SU-DHL-6 (cell line): ENCODE measurements around the gene PPP6R2.

Source experiments
- H2AFZ ChIP-seq: fragments of 200-600 bp; sonication (generic); 2 replicates; pipeline ENCODE4 v1.6.1; 2014; ENCODE audit warnings: low read depth, mild to moderate bottlenecking, moderate library complexity, mixed read lengths, antibody characterized with exemption, low read length; ENCODE audit not compliant: severe bottlenecking
- H3F3A ChIP-seq: fragments of 200-600 bp; shearing (Covaris generic); 2 replicates; pipeline ENCODE4 v1.6.0; 2016; ENCODE audit warnings: antibody characterized with exemption, mild to moderate bottlenecking; ENCODE audit not compliant: insufficient read depth
- H3K27ac ChIP-seq: fragments of 200-600 bp; sonication (generic); 2 replicates; pipeline ENCODE4 v1.5.1; 2016; ENCODE audit warnings: low read depth, mild to moderate bottlenecking, low read length, moderate library complexity, mixed read lengths
- H3K27me3 ChIP-seq: fragments of 200-600 bp; sonication (generic), shearing (Covaris generic); 2 replicates; pipeline ENCODE4 v1.6.0; 2014; ENCODE audit warnings: mild to moderate bottlenecking, low read length
- H3K36me3 ChIP-seq: fragments of 200-600 bp; sonication (generic); 2 replicates; pipeline ENCODE4 v1.6.1; 2014; ENCODE audit warnings: mild to moderate bottlenecking, low read length, mixed read lengths
- H3K4me2 ChIP-seq: fragments of 300-600, 200-600 bp; shearing (Covaris generic), sonication (generic); 2 replicates; pipeline ENCODE4 v1.6.0; 2014; ENCODE audit warnings: low read length, low read depth, mild to moderate bottlenecking; ENCODE audit not compliant: poor library complexity, severe bottlenecking
- H3K4me3 ChIP-seq: fragments of 200-600 bp; sonication (generic); 2 replicates; pipeline ENCODE4 v1.5.1; 2014; ENCODE audit warnings: antibody characterized with exemption, low read length, mild to moderate bottlenecking, mixed read lengths; ENCODE audit not compliant: insufficient read depth, poor library complexity, severe bottlenecking
- H3K79me2 ChIP-seq: fragments of 200-600 bp; sonication (generic); 2 replicates; pipeline ENCODE4 v1.6.1; 2014; ENCODE audit warnings: mild to moderate bottlenecking, low read length, moderate library complexity; ENCODE audit not compliant: insufficient read depth
- H3K9ac ChIP-seq: fragments of 200-600 bp; sonication (generic); 2 replicates; pipeline ENCODE4 v1.7.0; 2014; ENCODE audit warnings: mild to moderate bottlenecking, low read length
- H3K9me2 ChIP-seq: fragments of 200-600 bp; sonication (generic); replicated peaks from 2 replicates; pipeline ENCODE4 v1.6.1; 2014; ENCODE audit warnings: low read length; ENCODE audit not compliant: insufficient read depth
- H3K9me3 ChIP-seq: fragments of 200-600 bp; sonication (generic); 2 replicates; pipeline ENCODE4 v1.6.1; 2014; ENCODE audit warnings: low read length, mixed read lengths; ENCODE audit not compliant: insufficient read depth
- H4K20me1 ChIP-seq: fragments of 200-600 bp; sonication (generic); 2 replicates; pipeline ENCODE4 v1.6.1; 2014; ENCODE audit warnings: low read depth, mild to moderate bottlenecking, antibody characterized with exemption, low read length, moderate library complexity, mixed read lengths
- EZH2phosphoT487 ChIP-seq: fragments of 200-600 bp; sonication (generic), shearing (Covaris generic); conservative IDR thresholded peaks from 2 replicates; pipeline ENCODE4 v1.6.1; 2018; ENCODE audit warnings: mild to moderate bottlenecking, antibody characterized with exemption, low read length, moderate library complexity, mixed read lengths
- TF ChIP-seq, protein P1 (sequence below): fragments of 200-600 bp; sonication (generic); IDR thresholded peaks from one replicate; pipeline ENCODE4 v1.5.1; 2017; ENCODE audit warnings: antibody characterized with exemption, mild to moderate bottlenecking, low read length, moderate library complexity; ENCODE audit not compliant: insufficient read depth, poor library complexity, severe bottlenecking

Gene PPP6R2

DNA sequence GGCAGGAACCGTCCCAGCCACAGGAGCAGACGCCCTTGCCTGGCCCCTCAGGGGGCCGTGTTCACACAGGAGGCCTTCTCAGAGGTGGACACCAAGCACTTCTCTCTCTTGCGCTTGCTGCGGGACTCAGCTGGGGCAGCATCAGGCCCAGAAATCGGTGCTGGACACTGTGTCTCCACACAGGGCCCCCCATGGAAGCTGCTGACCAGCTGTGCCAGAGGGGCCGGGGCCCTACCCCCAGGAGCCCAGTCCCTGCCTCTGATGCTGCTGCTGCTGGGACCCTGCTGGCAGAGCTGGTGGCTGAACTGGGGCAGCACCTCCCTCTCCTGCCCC lies 39.6 kb upstream of the PPP6R2 start:
- Histone ChIP-seq H3K4me3 (peak overlapping the region; percentile 18), H4K20me1 (no peaks in the 10 kb centered on the region), H3K79me2 (no peaks in the 10 kb centered on the region; the same call in 1 of the 2 replicates), H3K9me2 (no peaks in the 10 kb centered on the region), H3F3A (peaks cover 42% of the 10 kb centered on the region), H3K4me2 (peak overlapping the region; percentile 54), H3K36me3 (no peaks in the 10 kb centered on the region), H2AFZ (no peak overlapping the region), H3K9ac (peak overlapping the region; percentile 65), H3K9me3 (no peaks in the 10 kb centered on the region), H3K27ac (peak overlapping the region; percentile 97), H3K27me3 (no peaks in the 10 kb centered on the region)
- TF ChIP-seq, protein P1, sequence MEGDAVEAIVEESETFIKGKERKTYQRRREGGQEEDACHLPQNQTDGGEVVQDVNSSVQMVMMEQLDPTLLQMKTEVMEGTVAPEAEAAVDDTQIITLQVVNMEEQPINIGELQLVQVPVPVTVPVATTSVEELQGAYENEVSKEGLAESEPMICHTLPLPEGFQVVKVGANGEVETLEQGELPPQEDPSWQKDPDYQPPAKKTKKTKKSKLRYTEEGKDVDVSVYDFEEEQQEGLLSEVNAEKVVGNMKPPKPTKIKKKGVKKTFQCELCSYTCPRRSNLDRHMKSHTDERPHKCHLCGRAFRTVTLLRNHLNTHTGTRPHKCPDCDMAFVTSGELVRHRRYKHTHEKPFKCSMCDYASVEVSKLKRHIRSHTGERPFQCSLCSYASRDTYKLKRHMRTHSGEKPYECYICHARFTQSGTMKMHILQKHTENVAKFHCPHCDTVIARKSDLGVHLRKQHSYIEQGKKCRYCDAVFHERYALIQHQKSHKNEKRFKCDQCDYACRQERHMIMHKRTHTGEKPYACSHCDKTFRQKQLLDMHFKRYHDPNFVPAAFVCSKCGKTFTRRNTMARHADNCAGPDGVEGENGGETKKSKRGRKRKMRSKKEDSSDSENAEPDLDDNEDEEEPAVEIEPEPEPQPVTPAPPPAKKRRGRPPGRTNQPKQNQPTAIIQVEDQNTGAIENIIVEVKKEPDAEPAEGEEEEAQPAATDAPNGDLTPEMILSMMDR, result no peak
- no peak for TF ChIP-seq EZH2phosphoT487

- Histone ChIP-seq H4K20me1 (no peaks in the 10 kb centered on the region), H3K9ac (peak overlapping the region; percentile 65), H3K27me3 (no peaks in the 10 kb centered on the region), H3K4me3 (peak overlapping the region; percentile 18), H3K27ac (peak overlapping the region; percentile 97), H3K79me2 (no peaks in the 10 kb centered on the region), H3K9me3 (no peaks in the 10 kb centered on the region), H3K36me3 (no peaks in the 10 kb centered on the region), H3F3A (peaks cover 46% of the 10 kb centered on the region), H2AFZ (no peak overlapping the region), H3K4me2 (peak overlapping the region; percentile 54), H3K9me2 (no peaks in the 10 kb centered on the region)
- TF ChIP-seq, protein P1, result no peak
- TF ChIP-seq EZH2phosphoT487, result no peak
Measured at GRCh38 chr22:50303848-50304527, 39.1 kb upstream of the PPP6R2 start.

DNA sequence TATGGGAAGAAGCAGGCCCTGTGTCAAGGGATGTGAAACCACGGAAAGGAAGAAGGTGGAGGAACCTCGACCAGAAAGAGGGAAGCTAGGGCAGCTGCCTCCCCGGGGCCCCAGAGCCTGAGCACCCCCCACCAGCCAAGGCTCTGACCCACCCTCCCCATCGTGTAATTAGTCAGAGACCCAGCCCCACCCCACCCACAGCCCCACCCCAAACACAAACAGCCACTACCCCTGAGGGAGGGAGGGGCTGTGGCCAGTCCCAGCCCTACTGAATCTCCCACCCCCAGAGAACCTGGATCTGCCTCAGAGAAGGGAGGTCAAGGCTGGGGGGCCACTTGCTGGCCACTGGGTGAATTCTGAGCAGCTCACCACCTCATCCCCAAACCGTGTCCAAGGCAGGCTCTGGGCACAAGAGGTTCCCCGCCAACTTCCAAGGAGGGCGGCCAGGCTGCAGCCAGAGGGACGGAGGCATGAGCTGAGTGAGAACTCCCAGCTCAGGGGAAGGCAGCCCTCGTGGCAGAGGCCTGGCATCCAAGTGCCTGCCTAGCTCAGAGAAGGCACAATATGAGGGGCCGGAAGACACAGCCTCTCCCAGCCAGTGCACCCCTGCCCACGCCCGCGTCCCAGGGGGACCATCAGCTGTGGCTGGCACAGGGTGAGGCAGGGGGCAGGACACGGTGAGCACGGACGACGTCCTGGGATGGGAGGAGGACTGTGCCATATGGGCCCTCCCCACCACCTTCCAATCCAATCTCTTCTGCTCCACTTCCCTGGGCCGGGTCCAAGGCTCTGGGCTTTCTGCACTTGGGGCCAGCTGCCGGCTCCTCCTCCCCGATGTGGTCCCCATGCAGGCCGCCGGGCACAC lies 38.4 kb upstream of the PPP6R2 start:
- no peaks in the 10 kb centered on the region for H3K9me3 ChIP-seq
- TF ChIP-seq EZH2phosphoT487, result no peak
- TF ChIP-seq, protein P1, result no peak
- peaks cover 46% of the 10 kb centered on the region for H3F3A ChIP-seq
- no peaks in the 10 kb centered on the region for H3K27me3 ChIP-seq
- H3K4me3 ChIP-seq, result no peak overlapping the region
- H3K36me3 ChIP-seq, result no peaks in the 10 kb centered on the region
- H2AFZ ChIP-seq, result no peak overlapping the region
- peak overlapping the region; percentile 97 for H3K27ac ChIP-seq
- peak overlapping the region; percentile 65 for H3K9ac ChIP-seq
- peak overlapping the region; percentile 74 for H3K4me2 ChIP-seq
- H3K9me2 ChIP-seq, result no peaks in the 10 kb centered on the region
- no peaks in the 10 kb centered on the region for H4K20me1 ChIP-seq
- no peaks in the 10 kb centered on the region for H3K79me2 ChIP-seq
